Ishikawa (cell line): ENCODE results near the gene FNDC1.

ENCODE experiments used
- EGR1 ChIP-seq: IDR thresholded peaks from 2 replicates; pipeline ENCODE4 v1.6.1; 2012
- EP300 ChIP-seq: IDR thresholded peaks from 2 replicates; pipeline ENCODE4 v1.6.1; 2012; ENCODE audit warnings: borderline replicate concordance
- RAD21 ChIP-seq: IDR thresholded peaks from 2 replicates; pipeline ENCODE4 v1.6.1; 2012; ENCODE audit warnings: low read depth
- TCF12 ChIP-seq: IDR thresholded peaks from 2 replicates; pipeline ENCODE4 v1.6.1; 2012; ENCODE audit warnings: low read depth
- TEAD4 ChIP-seq: IDR thresholded peaks from 2 replicates; pipeline ENCODE4 v1.6.1; 2012
- YY1 ChIP-seq: IDR thresholded peaks from 2 replicates; pipeline ENCODE4 v1.6.1; 2012; ENCODE audit warnings: low read depth
- TF ChIP-seq, protein P1 (sequence below): IDR thresholded peaks from 2 replicates; pipeline ENCODE4 v1.6.1; 2012

DNA sequence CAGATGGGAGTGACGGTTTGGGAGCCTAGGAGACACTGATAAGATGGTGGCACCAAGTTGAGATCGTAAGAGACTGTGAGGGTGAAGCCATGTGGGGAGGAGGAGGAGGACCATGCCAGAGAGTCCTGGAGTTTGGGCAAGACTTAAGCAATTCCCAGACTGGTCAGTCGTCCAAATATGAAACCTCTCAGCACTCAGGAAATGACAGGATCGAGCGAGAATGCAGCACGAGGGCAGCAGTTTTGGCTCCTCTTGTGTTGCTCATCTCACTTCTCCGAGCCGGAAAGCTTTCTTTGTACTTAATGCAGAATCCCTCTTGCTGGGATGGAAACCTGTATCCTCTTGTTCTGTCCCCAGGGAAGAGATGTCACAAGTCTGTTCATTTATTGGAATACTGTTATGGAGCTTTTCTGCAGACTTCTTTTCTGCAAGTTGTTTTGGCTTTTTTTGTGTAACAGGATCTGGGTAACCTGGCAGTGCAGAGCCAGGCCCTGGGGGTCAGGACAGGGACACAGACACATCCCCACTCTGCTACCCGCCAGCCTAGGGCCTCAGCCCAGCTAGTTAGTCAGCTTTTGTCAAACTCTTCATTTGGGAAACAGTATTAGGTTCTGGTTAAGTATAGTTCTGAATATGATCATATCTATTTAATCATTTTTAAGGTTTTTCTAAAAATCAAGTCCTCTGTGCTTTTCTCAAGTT is 34.3 kb downstream of the FNDC1 start:
- TF ChIP-seq EGR1 (no peak), RAD21 (no peak), YY1 (no peak), TEAD4 (no peak), EP300 (no peak), TCF12 (no peak)
- TF ChIP-seq, protein P1, sequence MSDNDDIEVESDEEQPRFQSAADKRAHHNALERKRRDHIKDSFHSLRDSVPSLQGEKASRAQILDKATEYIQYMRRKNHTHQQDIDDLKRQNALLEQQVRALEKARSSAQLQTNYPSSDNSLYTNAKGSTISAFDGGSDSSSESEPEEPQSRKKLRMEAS = no peak
